Measurements from ENCODE around the gene GDF10. TPM values are rescaled to one million over a fixed set of nuclear protein-coding genes. Genes with fewer than 3 reads are reported as not detected.

GDF10 gene
- total and polyA plus RNA-seq, 10 of the 15 experiments (the other 5 are each of a cell fraction or from before 2014, with no cell fraction given), result not detected

DNA sequence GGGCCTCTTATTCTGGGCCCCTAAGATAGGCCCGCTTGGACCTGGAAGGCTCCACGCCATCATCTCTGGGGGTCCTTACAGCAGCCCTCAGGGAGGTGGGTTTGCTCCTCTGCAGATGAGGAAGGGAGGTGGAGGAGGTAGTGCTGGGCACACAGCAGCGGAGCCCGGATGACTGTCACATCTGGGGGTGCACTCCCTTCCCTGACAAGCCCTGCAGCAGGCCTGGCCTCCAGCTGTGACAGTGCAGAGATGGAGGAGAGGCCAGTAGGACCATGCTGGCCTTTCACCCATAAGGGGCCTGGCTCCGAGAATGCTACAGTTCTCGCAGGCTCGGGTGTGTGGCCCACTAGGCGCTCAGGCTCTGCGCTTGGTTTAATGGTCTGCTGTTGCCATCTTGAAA is 31.5 kb downstream of the GDF10 start:
- H3K27me3 ChIP-seq (replicated peaks in 1 of 2; ENCODE audit: control insufficient read depth in 2 of 2, insufficient read depth in 2 of 2, low read length in 1 of 2), result no peaks in the 10 kb centered on the region; a peak in 2 of 4 replicates
- no TSS peak for BruUV-seq (replicated peaks)
- DNase-seq (ENCODE audit: low read depth, low spot score) (no peak), ATAC-seq (no peak), FAIRE-seq (no peak)
- ChIA-PET RAD21 (ENCODE audit: unreplicated experiment) (no interaction called here), CTCF (interaction anchor here (1.4 to 2.9 kb wide), 3 partner anchors 9 to 306 kb away, joined by 4 to 7 read pairs (median 5); no protein-coding TSS in a partner anchor), POLR2A (no interaction called here), SMC1A (ENCODE audit: uncharacterized antibody, unreplicated experiment) (no interaction called here)
- no peaks in the 10 kb centered on the region for H3K36me3 ChIP-seq (ENCODE audit: control insufficient read depth in 2 of 2, insufficient read depth in 2 of 2, low read length in 1 of 2)
- no peaks in the 10 kb centered on the region for H3K79me2 ChIP-seq (ENCODE audit: control insufficient read depth, insufficient read depth, low read length)
- intact Hi-C loops (cut with micrococcal nuclease; ENCODE audit: unreplicated experiment), result no loop called here
- in situ Hi-C loops (cut with MboI), result no loop called here
- WGBS (ENCODE audit: insufficient coverage, insufficient replicate concordance, low lambda C conversion rate, missing lambda C conversion rate), result 38% methylated on average over 9 of the region's 9 CpGs
- H3K4me1 ChIP-seq (ENCODE audit: control insufficient read depth, insufficient read depth, low read length), result no peaks in the 10 kb centered on the region
- H3K27ac ChIP-seq (ENCODE audit: control insufficient read depth, insufficient read depth), result no peak overlapping the region
- H2AFZ ChIP-seq (ENCODE audit: control insufficient read depth, low read depth, low read length), result no peak overlapping the region
- H3K9me3 ChIP-seq (replicated peaks; ENCODE audit: control insufficient read depth, insufficient read depth, low read length), result no peaks in the 10 kb centered on the region
- no peak overlapping the region for H3K4me2 ChIP-seq (ENCODE audit: control insufficient read depth, insufficient read depth)
- no peak overlapping the region for H3K9ac ChIP-seq (ENCODE audit: control insufficient read depth, insufficient read depth, low read length)
- no peak overlapping the region for H3K4me3 ChIP-seq
- no peaks in the 10 kb centered on the region; the same call in 1 of the 2 replicates for H4K20me1 ChIP-seq (ENCODE audit: control insufficient read depth, insufficient read depth)
- TF ChIP-seq SPI1 (IDR thresholded peaks at IDR 0.05; ENCODE audit: borderline replicate concordance, insufficient read depth, low read depth, low read length) (no peak), CBX5 (IDR thresholded peaks at IDR 0.05; ENCODE audit: low read depth) (no peak), NFIC (IDR thresholded peaks at IDR 0.05; ENCODE audit: low read depth, low read length) (no peak), BRCA1 (IDR thresholded peaks at IDR 0.05; ENCODE audit: low read depth, low read length) (no peak), JUND (IDR thresholded peaks at IDR 0.05; ENCODE audit: low read depth, low read length) (no peak), NRF1 (conservative IDR thresholded peaks at IDR 0.05; ENCODE audit: low read depth, low read length) (no peak), RCOR1 (conservative IDR thresholded peaks at IDR 0.05; ENCODE audit: low read depth, low read length) (no peak), POLR2AphosphoS5 (IDR thresholded peaks at IDR 0.05; ENCODE audit: low read length) (no peak), STAT1 (conservative IDR thresholded peaks at IDR 0.05) (no peak), GABPA (IDR thresholded peaks at IDR 0.05; ENCODE audit: low read depth) (no peak), POLR2A (IDR thresholded peaks at IDR 0.05; ENCODE audit: low read depth, low read length) (no peak), NR2F1 (conservative IDR thresholded peaks at IDR 0.05) (no peak), STAT3 (IDR thresholded peaks at IDR 0.05; ENCODE audit: low read depth, low read length) (no peak)
- TF ChIP-seq, protein P1, sequence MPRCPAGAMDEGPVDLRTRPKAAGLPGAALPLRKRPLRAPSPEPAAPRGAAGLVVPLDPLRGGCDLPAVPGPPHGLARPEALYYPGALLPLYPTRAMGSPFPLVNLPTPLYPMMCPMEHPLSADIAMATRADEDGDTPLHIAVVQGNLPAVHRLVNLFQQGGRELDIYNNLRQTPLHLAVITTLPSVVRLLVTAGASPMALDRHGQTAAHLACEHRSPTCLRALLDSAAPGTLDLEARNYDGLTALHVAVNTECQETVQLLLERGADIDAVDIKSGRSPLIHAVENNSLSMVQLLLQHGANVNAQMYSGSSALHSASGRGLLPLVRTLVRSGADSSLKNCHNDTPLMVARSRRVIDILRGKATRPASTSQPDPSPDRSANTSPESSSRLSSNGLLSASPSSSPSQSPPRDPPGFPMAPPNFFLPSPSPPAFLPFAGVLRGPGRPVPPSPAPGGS (IDR thresholded peaks at IDR 0.05; ENCODE audit: borderline replicate concordance, insufficient read depth, low read depth, low read length, poor library complexity, severe bottlenecking), result no peak
- TF ChIP-seq, protein P2, sequence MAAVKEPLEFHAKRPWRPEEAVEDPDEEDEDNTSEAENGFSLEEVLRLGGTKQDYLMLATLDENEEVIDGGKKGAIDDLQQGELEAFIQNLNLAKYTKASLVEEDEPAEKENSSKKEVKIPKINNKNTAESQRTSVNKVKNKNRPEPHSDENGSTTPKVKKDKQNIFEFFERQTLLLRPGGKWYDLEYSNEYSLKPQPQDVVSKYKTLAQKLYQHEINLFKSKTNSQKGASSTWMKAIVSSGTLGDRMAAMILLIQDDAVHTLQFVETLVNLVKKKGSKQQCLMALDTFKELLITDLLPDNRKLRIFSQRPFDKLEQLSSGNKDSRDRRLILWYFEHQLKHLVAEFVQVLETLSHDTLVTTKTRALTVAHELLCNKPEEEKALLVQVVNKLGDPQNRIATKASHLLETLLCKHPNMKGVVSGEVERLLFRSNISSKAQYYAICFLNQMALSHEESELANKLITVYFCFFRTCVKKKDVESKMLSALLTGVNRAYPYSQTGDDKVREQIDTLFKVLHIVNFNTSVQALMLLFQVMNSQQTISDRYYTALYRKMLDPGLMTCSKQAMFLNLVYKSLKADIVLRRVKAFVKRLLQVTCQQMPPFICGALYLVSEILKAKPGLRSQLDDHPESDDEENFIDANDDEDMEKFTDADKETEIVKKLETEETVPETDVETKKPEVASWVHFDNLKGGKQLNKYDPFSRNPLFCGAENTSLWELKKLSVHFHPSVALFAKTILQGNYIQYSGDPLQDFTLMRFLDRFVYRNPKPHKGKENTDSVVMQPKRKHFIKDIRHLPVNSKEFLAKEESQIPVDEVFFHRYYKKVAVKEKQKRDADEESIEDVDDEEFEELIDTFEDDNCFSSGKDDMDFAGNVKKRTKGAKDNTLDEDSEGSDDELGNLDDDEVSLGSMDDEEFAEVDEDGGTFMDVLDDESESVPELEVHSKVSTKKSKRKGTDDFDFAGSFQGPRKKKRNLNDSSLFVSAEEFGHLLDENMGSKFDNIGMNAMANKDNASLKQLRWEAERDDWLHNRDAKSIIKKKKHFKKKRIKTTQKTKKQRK (IDR thresholded peaks at IDR 0.05; ENCODE audit: low read depth, low read length), result no peak
- TF ChIP-seq, protein P3, sequence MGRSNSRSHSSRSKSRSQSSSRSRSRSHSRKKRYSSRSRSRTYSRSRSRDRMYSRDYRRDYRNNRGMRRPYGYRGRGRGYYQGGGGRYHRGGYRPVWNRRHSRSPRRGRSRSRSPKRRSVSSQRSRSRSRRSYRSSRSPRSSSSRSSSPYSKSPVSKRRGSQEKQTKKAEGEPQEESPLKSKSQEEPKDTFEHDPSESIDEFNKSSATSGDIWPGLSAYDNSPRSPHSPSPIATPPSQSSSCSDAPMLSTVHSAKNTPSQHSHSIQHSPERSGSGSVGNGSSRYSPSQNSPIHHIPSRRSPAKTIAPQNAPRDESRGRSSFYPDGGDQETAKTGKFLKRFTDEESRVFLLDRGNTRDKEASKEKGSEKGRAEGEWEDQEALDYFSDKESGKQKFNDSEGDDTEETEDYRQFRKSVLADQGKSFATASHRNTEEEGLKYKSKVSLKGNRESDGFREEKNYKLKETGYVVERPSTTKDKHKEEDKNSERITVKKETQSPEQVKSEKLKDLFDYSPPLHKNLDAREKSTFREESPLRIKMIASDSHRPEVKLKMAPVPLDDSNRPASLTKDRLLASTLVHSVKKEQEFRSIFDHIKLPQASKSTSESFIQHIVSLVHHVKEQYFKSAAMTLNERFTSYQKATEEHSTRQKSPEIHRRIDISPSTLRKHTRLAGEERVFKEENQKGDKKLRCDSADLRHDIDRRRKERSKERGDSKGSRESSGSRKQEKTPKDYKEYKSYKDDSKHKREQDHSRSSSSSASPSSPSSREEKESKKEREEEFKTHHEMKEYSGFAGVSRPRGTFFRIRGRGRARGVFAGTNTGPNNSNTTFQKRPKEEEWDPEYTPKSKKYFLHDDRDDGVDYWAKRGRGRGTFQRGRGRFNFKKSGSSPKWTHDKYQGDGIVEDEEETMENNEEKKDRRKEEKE (IDR thresholded peaks at IDR 0.05), result no peak
